ENCODE results near the gene TNIP3. TPM values are rescaled to one million over a fixed set of nuclear protein-coding genes. Genes with fewer than 3 reads are reported as not detected.
"Not testable (repeated sequence)": the region's sequence is repeated elsewhere in the genome, so short reads cannot be mapped to it uniquely, and the experiment has no call there.

TNIP3 gene, protein sequence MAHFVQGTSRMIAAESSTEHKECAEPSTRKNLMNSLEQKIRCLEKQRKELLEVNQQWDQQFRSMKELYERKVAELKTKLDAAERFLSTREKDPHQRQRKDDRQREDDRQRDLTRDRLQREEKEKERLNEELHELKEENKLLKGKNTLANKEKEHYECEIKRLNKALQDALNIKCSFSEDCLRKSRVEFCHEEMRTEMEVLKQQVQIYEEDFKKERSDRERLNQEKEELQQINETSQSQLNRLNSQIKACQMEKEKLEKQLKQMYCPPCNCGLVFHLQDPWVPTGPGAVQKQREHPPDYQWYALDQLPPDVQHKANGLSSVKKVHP
- polyA plus RNA-seq (ENCODE audit: insufficient read length in 4 of 4), result 1 to 10 TPM in 3 of 4 donors, under 1 TPM in 1; 0.79 to 2.3 (median 2.1) TPM

DNA sequence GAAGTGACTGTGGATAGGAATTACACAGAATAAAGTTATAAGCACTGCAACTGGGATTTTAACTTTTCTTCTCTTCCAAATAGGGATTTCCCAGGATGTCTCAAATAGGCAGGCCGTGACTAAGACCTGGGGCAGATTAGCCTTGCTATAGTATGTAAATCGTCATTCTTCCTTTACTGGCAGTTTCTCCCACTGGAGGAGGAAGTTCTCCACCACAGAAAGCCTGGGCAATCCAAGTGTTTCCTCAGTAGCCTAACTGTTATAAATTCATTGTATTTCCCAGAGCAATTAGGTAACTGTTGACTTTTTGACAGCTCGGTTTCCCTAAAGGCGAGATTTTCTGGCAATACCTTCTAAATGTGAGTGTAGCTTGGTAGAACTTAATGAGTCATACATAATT is at the start of gene TNIP3:
TSS of gene TNIP3 (minus strand) at position 31 of the 400 bp plus-strand sequence. CDS start 196 bp downstream, outside the sequence.
- no peak for DNase-seq (ENCODE audit: low read depth in 4 of 4, low spot score in 2 of 4)

DNA sequence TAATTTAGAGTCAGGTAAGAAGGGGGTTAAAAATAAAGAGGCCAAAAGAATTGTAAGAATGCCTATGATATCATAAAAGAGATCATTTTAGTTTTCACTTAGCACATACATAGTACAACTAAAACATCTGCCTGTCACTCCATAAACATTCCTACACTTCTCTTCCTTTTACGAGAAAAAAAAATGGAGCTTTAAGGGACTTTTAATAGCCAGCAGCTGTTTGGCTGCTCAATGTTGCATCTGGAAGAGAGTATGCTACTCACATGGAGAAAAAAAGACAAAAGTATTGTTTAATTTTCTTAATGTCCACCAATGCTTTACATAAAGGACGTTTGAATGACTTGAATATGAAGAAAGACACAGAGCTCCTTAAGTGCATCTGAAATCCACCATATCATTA is 48.7 kb upstream of the TNIP3 start:
- no peak for DNase-seq (ENCODE audit: low read depth in 4 of 4, low spot score in 2 of 4)

DNA sequence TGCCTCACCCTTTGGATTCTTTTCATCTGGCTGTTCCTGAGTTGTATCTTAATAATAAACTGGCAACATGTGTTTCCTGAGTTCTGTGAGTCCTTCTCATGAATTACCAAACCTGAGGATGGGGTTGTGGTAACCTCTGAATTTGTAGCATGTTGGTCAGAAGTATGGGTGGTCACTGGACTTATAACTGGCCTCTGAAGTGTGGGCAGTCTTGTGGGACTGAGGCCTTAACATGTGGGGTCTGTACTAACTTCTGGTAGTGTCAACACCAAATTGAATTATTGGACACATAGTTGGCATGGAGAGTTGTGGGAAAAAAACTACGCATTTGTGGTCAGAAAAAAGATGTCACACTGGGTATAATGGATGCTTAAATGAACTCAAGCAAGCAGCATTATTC is 45.0 kb upstream of the TNIP3 start:
- no peak for DNase-seq (ENCODE audit: low read depth in 4 of 4, low spot score in 2 of 4)

DNA sequence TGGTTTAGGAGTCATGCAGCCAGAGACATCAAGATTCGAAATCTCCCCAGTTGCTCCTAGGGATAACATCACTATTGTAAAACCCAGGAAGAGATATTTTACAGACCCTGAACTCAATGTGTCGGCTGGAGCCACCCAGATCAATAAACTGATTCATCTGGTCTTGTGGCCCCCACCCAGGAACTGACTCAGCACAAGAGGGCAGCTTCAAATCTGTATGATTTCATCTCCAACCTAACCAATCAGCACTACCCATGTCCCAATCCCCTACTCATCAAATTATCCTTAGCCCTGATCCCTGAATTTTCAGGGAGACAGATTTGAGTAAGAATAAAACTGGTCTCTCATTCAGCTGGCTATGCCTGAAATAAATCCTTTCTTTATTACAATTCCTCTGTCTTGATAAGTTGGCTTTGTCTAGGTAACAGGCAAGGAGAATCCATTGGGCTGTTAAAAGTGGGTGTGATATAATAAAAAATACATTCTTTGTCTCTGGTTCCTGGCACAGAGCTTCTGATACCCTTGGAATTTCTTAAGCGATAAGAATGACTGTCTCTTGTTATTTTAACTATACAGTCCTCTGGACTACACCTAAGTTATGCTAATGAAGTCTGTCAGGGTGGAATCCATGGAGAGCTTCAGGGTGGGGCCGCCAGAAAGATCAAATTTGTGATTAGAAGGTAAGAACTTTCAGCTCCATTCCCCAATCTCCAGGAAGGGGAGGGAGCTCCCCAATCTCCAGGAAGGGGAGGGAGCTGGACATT is 44.3 kb upstream of the TNIP3 start:
- no peak for DNase-seq (ENCODE audit: low read depth in 4 of 4, low spot score in 2 of 4)

DNA sequence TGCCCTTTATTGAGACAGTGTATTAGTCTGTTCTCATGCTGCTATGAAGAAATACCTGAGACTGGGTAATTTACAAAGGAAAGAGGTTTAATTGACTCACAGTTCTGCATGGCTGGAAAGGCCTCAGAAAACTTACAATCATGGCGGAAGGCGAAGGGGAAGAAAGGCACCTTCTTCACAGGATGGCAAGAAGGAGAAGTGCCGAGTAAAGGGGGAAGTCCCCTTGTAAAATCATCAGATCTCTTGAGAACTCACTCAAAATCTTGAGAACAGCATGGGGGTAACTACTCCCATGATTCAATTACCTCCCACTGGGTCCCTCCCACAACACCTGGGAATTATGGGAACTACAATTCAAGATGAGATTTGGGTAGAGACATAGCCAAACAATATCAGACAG is 41.7 kb upstream of the TNIP3 start:
- not testable (repeated sequence) for DNase-seq (ENCODE audit: low read depth in 4 of 4, low spot score in 2 of 4)

DNA sequence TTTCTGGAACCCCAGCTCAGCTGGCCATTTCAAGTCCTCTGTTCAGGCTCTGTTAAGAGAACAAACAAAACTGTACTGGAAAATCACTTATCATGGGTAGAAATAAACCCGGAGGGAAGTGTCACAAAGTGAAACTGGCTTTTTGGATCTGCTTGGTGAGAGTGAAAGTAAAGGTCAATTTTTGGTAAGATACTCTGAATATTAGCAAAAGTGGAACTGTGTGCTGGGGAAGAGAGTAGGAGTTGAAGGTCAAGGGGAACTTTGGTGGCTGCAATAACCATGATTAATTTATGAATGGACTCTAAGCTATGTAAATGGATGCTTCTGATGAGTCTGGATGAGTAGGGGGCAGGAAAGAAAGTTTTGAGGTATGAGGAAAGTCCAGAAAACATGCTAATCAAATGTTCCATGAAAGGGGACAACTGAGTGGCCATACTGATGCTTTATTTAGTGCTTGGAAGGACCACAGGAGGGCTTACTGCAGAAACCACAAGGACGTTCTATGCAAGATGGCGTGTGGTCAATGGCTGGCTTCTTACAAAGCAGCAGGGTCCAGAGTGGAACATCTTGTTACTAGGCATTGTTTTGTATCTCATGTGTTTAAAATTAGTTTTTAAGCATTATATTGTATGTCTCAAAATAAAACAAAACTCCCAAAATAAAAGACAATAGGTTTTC is 36.8 kb upstream of the TNIP3 start:
- DNase-seq (ENCODE audit: low read depth in 4 of 4, low spot score in 2 of 4), result no peak

DNA sequence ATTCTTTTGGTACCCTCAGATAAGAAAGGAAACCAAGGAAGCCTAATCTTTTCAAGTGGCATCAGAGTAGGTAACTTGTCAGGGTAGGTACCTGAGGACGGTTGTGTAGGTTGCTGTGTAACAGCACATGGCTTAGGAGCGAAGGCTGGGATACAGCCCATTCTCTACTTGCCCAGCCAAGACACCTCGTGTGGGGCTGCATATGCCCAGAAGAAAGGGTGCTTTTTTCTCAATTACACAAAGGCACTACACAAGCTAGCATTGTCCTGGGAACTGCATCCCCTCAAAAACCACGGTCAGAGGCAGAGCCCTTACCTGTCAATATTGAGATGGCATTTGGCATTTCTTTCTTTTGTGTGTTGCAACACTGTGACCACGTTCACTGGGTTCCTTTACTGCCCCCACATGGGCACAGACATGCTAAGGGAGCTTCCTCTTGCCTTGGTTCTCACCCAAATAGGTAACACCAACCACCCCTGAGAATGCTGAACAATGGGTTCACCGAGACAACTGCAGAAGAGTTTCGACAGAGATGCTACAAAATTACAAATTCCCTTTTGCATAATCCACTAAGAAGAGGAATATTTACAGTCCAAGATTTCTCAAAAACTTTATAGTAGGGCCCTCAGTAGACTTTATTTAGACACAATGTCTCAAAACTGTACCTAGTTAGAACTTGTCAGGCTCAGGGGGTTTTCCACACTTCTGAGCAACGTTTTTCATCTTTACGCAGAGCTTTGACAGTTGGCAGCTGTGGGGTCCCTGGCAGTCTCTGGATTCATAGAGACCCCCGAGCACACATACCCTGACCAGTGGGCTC is 35.8 kb upstream of the TNIP3 start:
- no peak for DNase-seq (ENCODE audit: low read depth in 4 of 4, low spot score in 2 of 4)

DNA sequence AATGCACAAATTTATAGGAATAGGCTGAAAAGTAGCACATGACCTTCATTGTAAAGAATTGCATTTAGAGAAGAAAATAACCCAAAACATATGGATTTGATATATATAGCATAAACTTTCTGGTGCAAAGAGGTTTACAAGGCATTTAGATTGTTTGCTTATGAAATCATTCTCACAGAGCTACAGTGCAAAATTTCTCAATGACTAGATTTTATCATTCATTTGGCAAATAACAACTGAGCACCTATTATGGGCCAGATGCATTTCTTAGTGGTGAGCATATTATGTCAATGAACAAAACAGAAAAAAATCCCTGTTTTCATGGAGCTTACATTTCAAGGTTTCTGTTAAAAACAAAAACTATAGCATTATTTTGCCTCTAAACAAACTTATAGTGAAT is 34.1 kb upstream of the TNIP3 start:
- DNase-seq (ENCODE audit: low read depth in 4 of 4, low spot score in 2 of 4), result no peak

DNA sequence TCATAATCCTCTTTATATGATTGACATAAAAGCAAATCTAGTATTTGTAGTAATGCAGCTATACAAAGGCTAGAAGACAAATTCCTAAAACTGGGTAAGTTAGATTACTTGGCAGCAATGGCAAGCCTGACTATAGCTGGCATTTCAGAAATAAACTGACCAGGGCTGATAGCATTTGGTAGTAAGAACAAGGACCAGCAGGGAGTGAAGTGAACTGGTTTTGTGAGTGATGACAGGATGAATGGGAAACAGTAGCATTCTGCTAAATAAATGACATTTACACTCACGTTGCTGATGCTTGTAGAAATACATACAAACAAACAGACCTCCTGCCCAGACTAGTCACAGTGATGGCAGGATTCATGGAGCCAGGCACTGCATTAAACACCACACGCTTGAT is 31.5 kb upstream of the TNIP3 start:
- DNase-seq (ENCODE audit: low read depth in 4 of 4, low spot score in 2 of 4), result no peak

DNA sequence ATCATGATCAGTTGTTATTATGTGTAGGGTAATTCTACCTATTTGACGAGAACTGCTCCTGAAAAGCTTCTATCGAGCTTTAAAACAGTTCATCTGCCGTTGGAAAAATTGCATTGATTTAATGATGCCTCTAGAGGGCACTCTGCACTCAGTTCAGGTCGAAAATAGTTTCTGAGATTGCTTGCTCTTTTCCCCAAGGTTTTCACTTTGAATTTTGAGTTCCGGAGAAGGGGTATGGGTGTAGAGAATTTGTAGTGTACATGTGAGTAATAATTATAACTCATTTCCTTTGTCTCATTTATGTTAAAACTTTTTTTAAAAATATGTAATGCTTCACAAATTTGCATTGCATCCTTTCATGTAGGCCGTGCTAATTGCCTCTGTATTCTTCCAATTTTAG is 28.4 kb upstream of the TNIP3 start:
- no peak for DNase-seq (ENCODE audit: low read depth in 4 of 4, low spot score in 2 of 4)

DNA sequence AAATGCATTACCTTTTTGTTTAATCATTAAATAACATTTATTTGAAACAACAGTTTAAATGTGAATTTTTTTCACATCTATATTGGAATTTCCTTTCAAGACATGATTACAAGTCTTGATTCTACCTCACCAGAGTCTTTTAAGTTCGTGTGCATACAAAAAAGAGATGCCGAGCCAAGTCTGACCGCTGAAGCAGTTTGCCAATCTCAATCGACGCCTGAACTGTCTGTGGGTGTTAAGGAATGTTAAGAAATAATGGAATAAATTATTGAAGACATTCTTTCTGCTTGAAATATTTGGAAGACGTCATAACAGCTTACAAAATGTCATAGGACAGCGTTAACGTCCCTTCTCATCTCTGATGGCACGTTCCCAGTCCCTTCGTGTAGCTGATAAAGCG is 27.9 kb upstream of the TNIP3 start:
- DNase-seq (ENCODE audit: low read depth in 4 of 4, low spot score in 2 of 4), result no peak

DNA sequence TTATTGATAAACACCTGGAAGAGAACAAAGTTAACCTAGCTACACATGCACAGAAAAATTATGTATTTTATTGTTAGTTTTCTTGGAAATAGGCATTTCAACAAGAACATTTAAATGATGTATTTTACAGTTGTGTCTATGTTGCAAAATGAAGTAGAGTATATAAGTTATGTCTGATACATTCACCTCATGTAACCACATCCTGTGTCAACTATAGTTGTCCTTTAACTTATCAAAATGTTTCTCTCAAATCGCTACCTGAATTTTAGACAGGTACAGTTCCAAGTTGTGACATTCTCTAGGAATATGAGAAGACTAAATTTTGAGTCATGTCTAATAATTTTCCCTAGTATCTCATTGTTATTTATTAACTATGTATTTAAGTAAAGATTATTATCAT is 27.2 kb upstream of the TNIP3 start:
- DNase-seq (ENCODE audit: low read depth in 4 of 4, low spot score in 2 of 4), result no peak

DNA sequence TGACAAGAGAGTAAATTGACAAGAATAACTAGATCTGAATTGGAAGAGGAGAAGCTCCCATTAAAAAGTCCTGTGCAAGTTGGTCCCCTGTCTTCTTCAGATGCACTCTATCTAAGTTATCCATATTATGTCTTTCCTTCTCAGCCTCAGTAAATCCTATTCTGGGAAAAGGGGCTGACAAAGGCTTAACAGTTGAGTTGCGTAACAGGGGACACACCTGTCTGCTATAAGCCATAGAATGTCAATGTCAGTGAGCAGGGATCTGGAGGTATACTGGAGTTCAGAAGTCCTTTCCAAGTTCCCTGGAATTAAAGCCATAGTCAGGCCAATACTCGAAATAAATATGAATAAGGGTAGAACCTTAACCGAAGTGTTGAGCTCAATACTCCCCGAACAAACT is 26.3 kb upstream of the TNIP3 start:
- DNase-seq (ENCODE audit: low read depth in 4 of 4, low spot score in 2 of 4), result no peak

DNA sequence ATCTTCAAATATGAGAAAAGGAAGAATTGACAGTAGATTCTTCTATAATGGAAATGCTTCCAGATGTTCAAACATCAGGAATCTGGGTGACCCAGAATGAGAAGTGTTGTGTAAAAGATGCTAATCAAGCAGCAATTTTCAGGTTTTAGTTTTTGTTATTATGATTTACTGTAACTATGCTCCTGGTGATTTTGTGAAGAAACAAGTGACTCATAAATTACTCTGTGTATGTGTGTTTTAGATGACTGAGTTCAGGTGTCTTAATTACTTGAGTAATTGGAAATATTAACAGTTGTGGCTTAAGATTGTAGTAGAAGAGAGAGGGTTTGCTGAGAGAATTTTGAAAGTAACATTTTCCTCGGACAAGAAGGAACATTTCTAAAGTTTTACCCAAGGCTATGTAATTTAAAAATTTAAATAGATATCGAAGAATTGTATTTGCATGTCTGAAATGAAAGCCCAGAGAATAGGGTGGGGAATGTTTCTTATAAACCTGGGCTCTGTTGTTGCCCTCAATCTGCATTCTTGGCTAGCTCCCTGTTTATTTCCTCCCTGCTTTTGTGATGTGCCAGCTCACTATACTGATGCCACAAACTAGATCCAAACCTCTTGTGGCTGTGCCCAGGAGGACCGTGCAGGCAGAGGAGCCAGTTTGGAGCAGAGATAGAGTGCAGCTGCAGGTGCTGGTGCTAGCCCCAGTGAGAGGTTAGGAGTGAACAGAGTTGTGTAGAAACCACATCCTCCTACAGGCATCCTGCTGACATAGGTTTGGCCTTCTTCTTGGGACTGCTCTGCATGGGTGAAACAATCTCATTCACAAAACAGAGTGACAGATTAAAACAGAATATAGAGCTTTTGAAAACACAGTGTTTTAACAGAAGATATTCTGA is 25.4 kb upstream of the TNIP3 start:
- no peak for DNase-seq (ENCODE audit: low read depth in 4 of 4, low spot score in 2 of 4)

DNA sequence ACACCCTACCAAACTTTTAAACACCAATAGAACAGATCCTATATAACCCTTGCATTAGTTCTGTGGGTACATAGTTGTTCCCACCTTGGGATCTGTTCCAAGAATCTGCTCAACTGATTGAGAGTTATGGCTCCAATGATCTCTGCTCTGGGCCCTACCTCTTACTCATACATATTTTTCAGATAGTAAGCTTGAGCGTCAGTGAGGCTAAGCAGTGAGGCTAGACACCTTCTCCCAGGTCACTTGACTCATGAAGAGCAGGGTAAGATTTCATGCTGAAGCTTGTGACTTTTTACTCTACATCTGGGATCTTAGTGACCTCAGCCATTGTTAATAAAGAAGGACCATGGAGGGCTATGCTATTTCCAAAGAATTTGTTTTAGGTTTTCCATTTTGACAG is 23.1 kb upstream of the TNIP3 start:
- no peak for DNase-seq (ENCODE audit: low read depth in 4 of 4, low spot score in 2 of 4)

DNA sequence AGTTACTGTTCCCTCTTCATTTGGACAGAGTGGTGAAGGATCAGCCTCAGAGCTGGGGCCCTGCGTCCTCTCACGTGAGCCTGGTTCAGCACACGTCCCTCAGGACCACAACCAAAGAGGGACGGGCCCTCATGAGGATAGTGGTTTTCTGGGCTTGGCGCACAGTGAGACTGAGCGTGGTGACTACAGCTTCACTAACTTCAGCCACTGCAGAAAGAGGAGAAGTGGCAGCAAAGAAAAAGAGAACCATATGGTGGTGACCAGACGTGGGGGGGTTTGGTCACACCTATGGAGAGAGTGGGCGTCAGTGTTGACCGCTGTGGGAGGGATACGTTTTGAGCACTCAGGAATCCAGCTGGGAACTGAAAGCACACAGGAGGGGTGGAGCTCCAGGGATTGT is 21.8 kb upstream of the TNIP3 start:
- no peak for DNase-seq (ENCODE audit: low read depth in 4 of 4, low spot score in 2 of 4)

DNA sequence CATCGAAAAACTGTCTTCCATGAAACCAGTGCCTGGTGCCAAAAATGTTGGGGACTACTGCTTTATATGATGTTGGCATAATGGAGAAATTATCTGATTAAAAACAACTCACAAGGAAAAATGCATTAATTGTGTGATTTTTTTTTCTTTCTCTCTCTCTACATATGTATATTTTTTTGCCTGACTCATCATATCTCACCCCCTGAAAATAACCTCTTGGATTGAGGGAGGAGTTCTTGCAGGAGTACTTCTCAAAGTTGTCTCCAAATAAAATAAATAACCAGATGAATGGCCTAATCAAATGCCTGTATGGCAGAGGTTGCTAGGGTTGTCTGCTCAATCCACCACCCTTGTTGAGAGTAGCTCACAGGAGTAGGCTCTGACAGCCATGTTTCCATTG is 19.9 kb upstream of the TNIP3 start:
- DNase-seq (ENCODE audit: low read depth in 4 of 4, low spot score in 2 of 4), result no peak

DNA sequence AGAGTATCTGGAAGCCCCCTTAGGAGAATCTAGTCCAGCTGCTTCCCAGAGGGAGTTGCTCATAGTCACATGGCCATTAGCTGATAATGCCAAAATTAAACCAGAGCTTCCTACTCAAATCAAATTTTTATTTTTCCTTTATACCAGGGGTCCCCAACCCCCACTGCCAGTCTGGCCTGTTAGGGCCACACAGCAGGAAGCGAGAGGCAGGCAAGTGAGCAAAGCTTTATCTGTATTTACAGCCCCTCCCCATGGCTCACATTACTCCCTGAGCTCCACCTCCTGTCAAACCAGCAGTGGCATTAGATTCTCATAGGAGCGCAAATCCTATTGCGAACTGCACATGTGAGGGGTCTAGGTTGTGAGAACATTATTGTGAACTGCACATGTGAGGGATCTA is 19.2 kb upstream of the TNIP3 start:
- DNase-seq (ENCODE audit: low read depth in 4 of 4, low spot score in 2 of 4), result no peak

DNA sequence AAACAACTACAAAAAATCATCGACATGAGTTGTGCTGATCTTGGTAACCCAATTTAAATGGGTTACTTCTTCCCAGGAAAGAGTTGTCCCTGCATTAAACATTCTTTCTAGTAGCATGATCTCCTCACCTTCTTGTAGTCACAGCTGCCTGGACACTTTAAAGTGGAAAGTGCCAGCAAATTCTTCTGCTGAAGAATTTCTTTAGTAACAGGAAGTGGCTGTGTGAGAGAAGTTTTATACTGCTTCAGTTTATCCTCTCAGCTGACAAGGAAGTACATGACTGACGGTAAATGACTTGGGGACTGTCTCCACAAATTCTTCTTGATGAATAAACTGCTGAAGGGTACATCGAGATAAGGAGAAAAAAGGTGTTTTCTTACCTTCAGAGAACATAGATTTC is 18.2 kb upstream of the TNIP3 start:
- DNase-seq (ENCODE audit: low read depth in 4 of 4, low spot score in 2 of 4), result no peak

DNA sequence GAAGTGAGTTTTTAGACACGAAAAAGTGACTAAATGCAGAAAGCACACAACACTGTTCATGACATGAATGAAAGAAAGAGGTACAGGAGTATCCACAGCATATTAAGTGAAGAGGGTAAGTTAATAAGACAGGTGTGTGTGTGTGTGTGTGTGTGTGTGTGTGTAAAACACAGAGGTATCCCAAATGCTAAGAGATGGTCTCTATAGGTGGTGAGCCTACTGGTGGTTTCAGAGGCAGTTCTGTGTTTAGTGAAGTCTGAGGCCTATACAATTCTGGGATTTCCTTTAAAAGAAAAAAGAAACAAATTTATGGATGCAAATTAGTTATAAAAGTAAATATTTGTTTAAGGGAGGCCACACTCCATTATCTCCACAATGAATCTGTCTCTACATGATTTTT is 17.4 kb upstream of the TNIP3 start:
- DNase-seq (ENCODE audit: low read depth in 4 of 4, low spot score in 2 of 4), result no peak
